Globus pallidus (tissue), 1 donor: ENCODE results near the gene NUPR1.
"Not testable (repeated sequence)": the region's sequence is repeated elsewhere in the genome, so short reads cannot be mapped to it uniquely, and the experiment has no call there.

Source experiments
- DNase-seq: peaks from one replicate; pipeline ENCODE4 v3.0.0-alpha.2; 2015; ENCODE audit warnings: low spot score

Gene NUPR1

GRCh38 chr16:28498666-28499381, 40.0 kb downstream of the NUPR1 start:
- DNase-seq: no peak

GRCh38 chr16:28497861-28498599, 40.7 kb downstream of the NUPR1 start:
- no peak for DNase-seq

DNA sequence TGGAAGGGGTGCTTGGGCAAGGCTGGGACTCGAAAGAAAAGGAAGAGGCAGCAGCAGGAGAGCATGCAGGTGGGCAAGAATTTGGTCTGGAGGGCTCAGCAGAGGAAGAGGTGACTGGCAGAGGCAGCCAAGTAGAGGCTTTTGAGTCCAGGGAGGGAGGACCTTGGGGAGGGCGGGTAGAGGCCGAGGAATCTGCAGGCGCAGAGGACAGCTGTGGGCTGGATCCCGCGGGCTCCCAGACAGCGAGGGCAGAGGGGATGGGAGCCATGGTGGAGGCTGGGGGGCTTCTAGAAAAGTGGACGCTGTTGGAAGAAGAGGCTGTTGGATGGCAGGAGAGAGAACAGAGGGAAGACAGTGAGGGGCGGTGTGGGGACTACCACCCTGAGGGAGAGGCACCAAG, 41.4 kb downstream of the NUPR1 start:
- no peak for DNase-seq

DNA sequence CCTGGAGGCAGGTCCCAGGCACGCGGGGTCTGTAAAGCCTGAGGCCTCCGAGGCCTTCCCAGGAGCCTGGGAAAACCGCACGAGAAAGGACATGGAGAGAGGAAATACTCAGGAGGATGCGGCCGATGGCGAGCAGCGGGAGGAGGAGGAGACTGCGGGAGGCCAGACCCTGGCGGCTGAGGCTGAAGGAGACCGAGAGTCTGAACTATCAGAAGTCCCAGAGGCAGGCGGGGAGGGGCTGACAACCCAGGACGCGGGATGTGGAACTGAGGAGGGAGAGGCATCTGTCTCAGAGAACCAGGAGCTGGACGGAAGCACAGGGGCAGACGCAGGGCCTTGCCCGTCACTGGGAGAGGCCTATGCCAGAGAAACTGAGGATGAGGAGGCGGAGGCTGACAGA, 41.9 kb downstream of the NUPR1 start:
- DNase-seq: no peak

DNA sequence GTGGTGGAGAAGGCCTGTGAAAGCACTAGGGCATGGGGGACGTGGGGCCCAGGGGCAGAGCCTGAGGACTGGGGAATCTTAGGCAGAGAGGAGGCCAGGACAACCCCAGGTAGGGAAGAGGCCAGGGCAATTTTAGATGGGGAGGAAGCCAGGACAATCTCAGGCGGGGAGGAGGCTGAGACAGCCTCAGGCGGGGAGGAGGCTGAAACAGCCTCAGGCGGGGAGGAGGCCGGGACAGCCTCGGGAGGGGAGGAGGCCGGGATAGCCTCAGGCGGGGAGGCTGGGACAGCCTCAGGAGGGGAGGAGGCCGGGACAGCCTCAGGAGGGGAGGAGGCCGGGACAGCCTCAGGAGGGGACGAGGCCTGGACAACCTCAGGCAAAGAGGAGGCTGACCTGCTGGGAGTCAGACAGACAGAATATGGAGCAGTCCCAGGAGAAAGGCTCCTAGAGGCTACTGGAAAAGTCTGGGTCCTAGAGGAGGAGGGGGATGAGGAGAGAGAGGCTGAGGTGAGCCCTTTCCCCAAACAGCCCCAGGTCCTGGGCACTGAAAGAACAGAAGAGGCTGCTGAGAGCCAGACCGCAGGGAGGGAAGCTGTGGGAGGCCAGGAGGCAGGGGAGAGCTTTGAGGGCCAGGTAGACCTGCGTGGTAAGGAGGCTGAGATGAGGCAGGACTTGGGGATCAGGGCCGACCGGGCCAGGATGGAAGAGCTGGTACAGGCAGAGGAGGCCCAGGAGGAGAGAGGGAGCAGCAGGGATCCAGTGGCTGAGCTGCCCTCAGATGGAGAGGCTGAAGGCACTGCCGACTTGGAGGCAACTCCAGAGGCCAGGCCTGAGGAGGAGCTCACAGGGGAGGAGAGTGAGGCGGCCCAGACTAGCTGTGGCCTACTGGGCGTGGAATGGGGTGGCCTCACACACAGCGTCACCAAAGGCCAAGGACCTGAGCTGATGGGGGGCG, 42.7 kb downstream of the NUPR1 start:
- no peak for DNase-seq

GRCh38 chr16:28495098-28495793, 43.5 kb downstream of the NUPR1 start:
- DNase-seq: no peak

GRCh38 chr16:28494121-28494851, 44.5 kb downstream of the NUPR1 start, which contains the start of gene APOBR:
TSS of gene APOBR (plus strand) at chr16:28494643. CDS start at chr16:28494682, 39 bp downstream.
- DNase-seq: peak; percentile 57

- DNase-seq: no peak
These were observed 46.3 kb downstream of the NUPR1 start for GRCh38 chr16:28492511-28492910.

- peak; percentile 94 for DNase-seq
These were observed 46.8 kb downstream of the NUPR1 start, which contains the start of gene CLN3 for GRCh38 chr16:28491970-28492474. TSS of gene CLN3 (minus strand) at chr16:28492074. CDS start at chr16:28491759, 315 bp downstream.

DNA sequence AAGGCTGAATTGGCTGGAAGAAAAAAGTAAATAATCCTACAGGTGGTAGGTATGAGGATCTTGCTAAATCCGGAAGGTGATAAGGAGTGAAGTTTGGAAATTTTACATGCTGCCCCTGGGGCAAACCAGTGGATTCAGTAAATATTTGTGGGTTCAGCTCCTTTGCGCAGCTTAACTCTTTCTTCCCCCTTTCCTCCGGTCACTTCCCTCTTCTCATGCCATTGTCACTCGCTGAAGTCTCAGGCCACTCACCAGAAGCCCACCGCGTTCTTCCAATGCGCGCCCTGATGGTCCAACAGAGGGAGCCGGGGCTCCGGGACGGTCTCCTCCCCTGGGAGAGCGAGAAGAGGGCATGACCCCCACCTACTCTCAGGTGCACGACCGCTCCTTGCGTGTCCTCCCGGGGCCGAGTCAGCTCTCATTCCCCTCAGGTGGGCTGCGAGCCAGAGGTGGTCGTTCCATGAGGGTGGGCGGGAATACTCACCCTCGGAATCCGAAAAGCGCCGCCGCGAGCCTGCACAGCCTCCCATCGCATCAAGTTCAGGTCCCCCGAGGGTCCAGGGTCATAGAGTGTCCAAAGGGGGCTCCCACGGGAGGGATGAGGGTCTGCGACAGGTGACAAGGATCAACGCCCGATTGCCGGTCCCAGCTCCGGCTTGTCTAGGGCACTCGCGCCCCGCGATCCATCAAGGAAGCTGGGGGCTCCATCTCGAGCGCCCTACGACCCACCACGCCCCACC, 47.4 kb downstream of the NUPR1 start:
- peak; percentile 32 for DNase-seq

GRCh38 chr16:28486266-28486665, 52.5 kb downstream of the NUPR1 start:
- DNase-seq: no peak

DNA sequence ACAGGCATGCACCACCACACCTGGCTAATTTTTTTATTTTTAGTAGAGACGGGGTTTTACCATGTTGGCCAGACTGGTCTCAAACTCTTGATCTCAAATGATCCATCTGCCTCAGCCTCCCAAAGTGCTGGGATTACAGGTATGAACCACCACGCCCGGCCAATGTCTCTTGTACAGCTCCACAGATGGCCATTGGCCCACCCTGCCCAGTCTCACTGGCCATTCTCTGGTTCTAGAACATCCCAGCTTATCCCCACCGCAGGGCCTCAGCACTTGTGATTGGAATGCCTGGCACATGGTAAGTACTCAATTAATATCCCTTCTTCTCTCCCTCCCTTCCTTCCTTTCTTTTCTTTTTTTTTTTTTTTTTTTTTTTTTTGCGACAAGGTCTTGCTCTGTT, 55.4 kb downstream of the NUPR1 start:
- not testable (repeated sequence) for DNase-seq
